Lung (tissue), 12 donors: Measurements from ENCODE around the gene DAPK2. TPM values are rescaled to one million over a fixed set of nuclear protein-coding genes. Genes with fewer than 3 reads are reported as not detected.

ENCODE experiments used
- ATAC-seq: fragments of 200-7000 bp; cut with Tn5 transposase; one replicate; pipeline ENCODE4 v1.9.1; 2020; ENCODE audit warnings: moderate number of reproducible peaks; ENCODE audit not compliant: insufficient read depth, low FRiP score
- DNase-seq, 3 donors: peaks; one replicate each; pipeline ENCODE4 v3.0.0-alpha.2; 2013 to 2017
- H3K27ac ChIP-seq, 2 donors: one replicate each; pipeline ENCODE4 v1.5.1; 2013; ENCODE audit warnings: mild to moderate bottlenecking in 2 of 2, moderate library complexity in 2 of 2, control low read depth in 1 of 2, inconsistent platforms in 1 of 2, low read depth in 1 of 2, low read length in 1 of 2
- H3K27me3 ChIP-seq, 3 donors: one replicate each; pipeline ENCODE4 v1.5.1; 2013; ENCODE audit warnings: low read length in 2 of 3; ENCODE audit not compliant: control insufficient read depth in 3 of 3, insufficient read depth in 3 of 3
- H3K36me3 ChIP-seq, 4 donors: one replicate each; pipeline ENCODE4 v1.5.1; 2013; ENCODE audit warnings: low read length in 4 of 4, mild to moderate bottlenecking in 1 of 4, moderate library complexity in 1 of 4; ENCODE audit not compliant: control insufficient read depth in 4 of 4, insufficient read depth in 4 of 4
- H3K4me1 ChIP-seq, 5 donors: one replicate each; pipeline ENCODE4 v1.5.1; 2013; ENCODE audit warnings: low read length in 5 of 5, mild to moderate bottlenecking in 2 of 5, moderate library complexity in 1 of 5; ENCODE audit not compliant: control insufficient read depth in 5 of 5, insufficient read depth in 5 of 5
- H3K4me3 ChIP-seq: one replicate; pipeline ENCODE4 v1.5.1; 2013; ENCODE audit warnings: mild to moderate bottlenecking, control low read depth, moderate library complexity
- H3K9ac ChIP-seq, 2 donors: one replicate each; pipeline ENCODE4 v1.5.1; 2013; ENCODE audit warnings: low read length in 2 of 2, control low read depth in 1 of 2; ENCODE audit not compliant: insufficient read depth in 1 of 2
- H3K9me3 ChIP-seq, 4 donors: one replicate each; pipeline ENCODE4 v1.5.1; 2013; ENCODE audit warnings: low read length in 3 of 4, mild to moderate bottlenecking in 1 of 4, moderate library complexity in 1 of 4; ENCODE audit not compliant: control insufficient read depth in 4 of 4, insufficient read depth in 3 of 4
- CTCF ChIP-seq: IDR thresholded peaks from 2 replicates; pipeline ENCODE4 v1.5.1; 2012; ENCODE audit warnings: mild to moderate bottlenecking; ENCODE audit errors: control extremely low read depth, extremely low read depth
- WGBS, 2 donors: extraction: QIAGEN DNeasy Blood & Tissue Kit; methylation state at CpG; one replicate each; pipeline ENCODE4 v1.1.7; 2013; 5-methylcytosine and 5-hydroxymethylcytosine counted together
- polyA plus RNA-seq, 2 donors: library from polyadenylated mRNA; stranded (reverse); fragments of 200-250 nt; gene quantifications; one replicate each; pipeline ENCODE4 v1.2.1, GENCODE V29; 2013
- total RNA-seq, 2 donors: library from RNA; depleted of rRNA in 1 of 2; stranded (reverse); fragments of >200 nt in 1 of 2; gene quantifications; one replicate each; pipeline ENCODE4 v1.2.1, GENCODE V29; 2014 to 2021
- donor health status: control.
- donor health status: control.
- donor health status: Bipolar disorder and iron deficiency.
- donor health status: healthy.
- donor health status: DM: yes; HTN: yes; CAD: no.

DAPK2 gene
- total and polyA plus RNA-seq, 4 donors: 20.5 to 59.0 (median 49.1) TPM

- 56 to 74% methylated on average over 6 of the region's 6 CpGs for WGBS, 2 donors
- ATAC-seq: no peak
These were observed 164.9 kb downstream of the DAPK2 start for GRCh38 chr15:63881431-63881830.

GRCh38 chr15:63880744-63881143 lies 165.5 kb downstream of the DAPK2 start:
- ATAC-seq (no peak), DNase-seq (no peak)
- Histone ChIP-seq H3K36me3 (no peaks in the 10 kb centered on the region), H3K27me3 (no peaks in the 10 kb centered on the region), H3K9ac (no peak overlapping the region), H3K4me1 (no peaks in the 10 kb centered on the region), H3K9me3 (no peaks in the 10 kb centered on the region), H3K27ac (no peak overlapping the region), H3K4me3 (no peak overlapping the region)
- WGBS, 2 donors: 39 to 67% methylated on average over 5 of the region's 5 CpGs
- no peak for TF ChIP-seq CTCF

More at GRCh38 chr15:63881431-63881830, 164.9 kb downstream of the DAPK2 start:
- Histone ChIP-seq H3K9me3 (no peaks in the 10 kb centered on the region), H3K36me3 (no peaks in the 10 kb centered on the region), H3K4me1 (no peaks in the 10 kb centered on the region), H3K4me3 (no peak overlapping the region), H3K9ac (no peak overlapping the region), H3K27ac (no peak overlapping the region), H3K27me3 (no peaks in the 10 kb centered on the region)
- no peak for DNase-seq
- no peak for TF ChIP-seq CTCF

- DNase-seq: no peak
- H3K9ac ChIP-seq: no peak overlapping the region
- no peak for ATAC-seq
- no peaks in the 10 kb centered on the region for H3K27me3 ChIP-seq
- H3K4me3 ChIP-seq: no peak overlapping the region
- TF ChIP-seq CTCF: no peak
- no peak overlapping the region for H3K27ac ChIP-seq
- 92 to 97% methylated on average over 1 of the region's 1 CpG for WGBS, 2 donors
- H3K36me3 ChIP-seq: no peaks in the 10 kb centered on the region
- H3K4me1 ChIP-seq: no peaks in the 10 kb centered on the region
- H3K9me3 ChIP-seq: no peaks in the 10 kb centered on the region
These were observed 166.3 kb downstream of the DAPK2 start for GRCh38 chr15:63879995-63880394.

- 79 to 91% methylated on average over 3 of the region's 3 CpGs for WGBS, 2 donors
- TF ChIP-seq CTCF: no peak
- H3K4me3 ChIP-seq: no peak overlapping the region
- H3K9me3 ChIP-seq: no peaks in the 10 kb centered on the region
- no peaks in the 10 kb centered on the region for H3K27me3 ChIP-seq
- ATAC-seq: no peak
- DNase-seq: no peak
- no peak overlapping the region for H3K27ac ChIP-seq
- H3K9ac ChIP-seq: no peak overlapping the region
- H3K36me3 ChIP-seq: no peaks in the 10 kb centered on the region
- H3K4me1 ChIP-seq: no peaks in the 10 kb centered on the region
These were observed 167.1 kb downstream of the DAPK2 start for GRCh38 chr15:63879211-63879610.
